H9 (cell line): Measurements from ENCODE around the gene RLF. TPM values are rescaled to one million over a fixed set of nuclear protein-coding genes. Genes with fewer than 3 reads are reported as not detected.

Source experiments
- DNase-seq: peaks from one replicate; pipeline ENCODE4 v3.0.0-alpha.2; 2017
- H2AFZ ChIP-seq: one replicate; pipeline ENCODE4 v1.6.1; 2013; ENCODE audit warnings: mild to moderate bottlenecking, low read length, control low read depth, moderate library complexity
- H2AK5ac ChIP-seq: 2 replicates; pipeline ENCODE4 v1.6.1; 2013; ENCODE audit warnings: low read length, control low read depth, mixed read lengths; ENCODE audit not compliant: insufficient read length
- H2BK120ac ChIP-seq: one replicate; pipeline ENCODE4 v1.6.1; 2013; ENCODE audit warnings: low read depth, mild to moderate bottlenecking, low read length, control low read depth, inconsistent platforms; ENCODE audit not compliant: poor library complexity, severe bottlenecking
- H2BK12ac ChIP-seq: 2 replicates; pipeline ENCODE4 v1.6.1; 2013; ENCODE audit warnings: low read length, control low read depth, mixed read lengths, low read depth; ENCODE audit not compliant: insufficient read length
- H2BK15ac ChIP-seq: 2 replicates; pipeline ENCODE4 v1.6.1; 2013; ENCODE audit warnings: low read depth, low read length, control low read depth
- H2BK20ac ChIP-seq: one replicate; pipeline ENCODE4 v1.6.1; 2013; ENCODE audit warnings: low read depth, mild to moderate bottlenecking, low read length, control low read depth, inconsistent platforms; ENCODE audit not compliant: poor library complexity, severe bottlenecking
- H2BK5ac ChIP-seq: 2 replicates; pipeline ENCODE4 v1.6.1; 2013; ENCODE audit warnings: low read length, control low read depth, mixed read lengths; ENCODE audit not compliant: insufficient read length
- H3K14ac ChIP-seq: 2 replicates; pipeline ENCODE4 v1.6.1; 2013; ENCODE audit warnings: low read length, control low read depth; ENCODE audit not compliant: insufficient read depth
- H3K18ac ChIP-seq: 2 replicates; pipeline ENCODE4 v1.6.1; 2013; ENCODE audit warnings: low read depth, mild to moderate bottlenecking, mixed read lengths, low read length, control low read depth; ENCODE audit not compliant: insufficient read length
- H3K23ac ChIP-seq: 2 replicates; pipeline ENCODE4 v1.6.1; 2013; ENCODE audit warnings: low read length, control low read depth, mixed read lengths, low read depth; ENCODE audit not compliant: insufficient read length
- H3K23me2 ChIP-seq: 2 replicates; pipeline ENCODE4 v1.6.1; 2013; ENCODE audit warnings: low read depth, mild to moderate bottlenecking, mixed read lengths, low read length, control low read depth; ENCODE audit not compliant: insufficient read length, poor library complexity, severe bottlenecking
- H3K27ac ChIP-seq: 2 replicates; pipeline ENCODE4 v1.5.1; 2013; ENCODE audit warnings: low read length, control low read depth, mixed read lengths, low read depth; ENCODE audit not compliant: insufficient read length
- H3K27me3 ChIP-seq: 2 replicates; pipeline ENCODE4 v1.6.1; 2013; ENCODE audit warnings: low read length, control low read depth, inconsistent platforms; ENCODE audit not compliant: insufficient read depth
- H3K4ac ChIP-seq: 2 replicates; pipeline ENCODE4 v1.6.1; 2013; ENCODE audit warnings: low read depth, mild to moderate bottlenecking, control low read depth, inconsistent platforms, low read length, moderate library complexity
- H3K4me1 ChIP-seq: 2 replicates; pipeline ENCODE4 v1.6.1; 2013; ENCODE audit warnings: low read length, control low read depth, inconsistent platforms; ENCODE audit not compliant: insufficient read depth
- H3K4me2 ChIP-seq: 2 replicates; pipeline ENCODE4 v1.6.1; 2013; ENCODE audit warnings: low read length, control low read depth, mixed read lengths; ENCODE audit not compliant: insufficient read length, insufficient read depth
- H3K56ac ChIP-seq: 2 replicates; pipeline ENCODE4 v1.6.1; 2013; ENCODE audit warnings: low read depth, mild to moderate bottlenecking, mixed read lengths, low read length, control low read depth; ENCODE audit not compliant: insufficient read length
- H3K79me1 ChIP-seq: 2 replicates; pipeline ENCODE4 v1.6.1; 2013; ENCODE audit warnings: low read depth, mild to moderate bottlenecking, moderate library complexity, low read length, control low read depth, inconsistent platforms; ENCODE audit not compliant: insufficient read depth, poor library complexity, severe bottlenecking
- H3K79me2 ChIP-seq: 2 replicates; pipeline ENCODE4 v1.6.1; 2013; ENCODE audit warnings: low read length, control low read depth, inconsistent platforms; ENCODE audit not compliant: insufficient read depth
- H3K9ac ChIP-seq: 2 replicates; pipeline ENCODE4 v1.6.1; 2013; ENCODE audit warnings: low read length, control low read depth, mixed read lengths; ENCODE audit not compliant: insufficient read length; ENCODE audit errors: extremely low read depth
- H3K9me3 ChIP-seq: one replicate; pipeline ENCODE4 v1.6.1; 2013; ENCODE audit warnings: low read depth, low read length, inconsistent platforms; ENCODE audit not compliant: control insufficient read depth
- H3T11ph ChIP-seq: one replicate; pipeline ENCODE4 v1.6.1; 2013; ENCODE audit warnings: mild to moderate bottlenecking, low read length, control low read depth, inconsistent platforms
- H4K20me1 ChIP-seq: one replicate; pipeline ENCODE4 v1.6.1; 2013; ENCODE audit not compliant: control insufficient read depth, insufficient read length, insufficient read depth
- H4K5ac ChIP-seq: 2 replicates; pipeline ENCODE4 v1.6.1; 2013; ENCODE audit warnings: low read depth, mild to moderate bottlenecking, mixed read lengths, low read length, control low read depth; ENCODE audit not compliant: insufficient read length
- H4K8ac ChIP-seq: replicated peaks from 2 replicates; pipeline ENCODE4 v1.6.1; 2013; ENCODE audit warnings: low read length, control low read depth, mixed read lengths, low read depth; ENCODE audit not compliant: insufficient read length
- H4K91ac ChIP-seq: 2 replicates; pipeline ENCODE4 v1.6.1; 2013; ENCODE audit warnings: low read depth, mild to moderate bottlenecking, moderate library complexity, mixed read lengths, low read length, control low read depth; ENCODE audit not compliant: insufficient read length
- H3K27ac Mint-ChIP-seq, 3 experiments: 2 replicates in 2 of 3; 3 replicates in 1 of 3; pipeline ENCODE4 v1.8.0; 2020 to 2021; ENCODE audit warnings: mixed read lengths in 3 of 3, mild to moderate bottlenecking in 1 of 3, moderate library complexity in 1 of 3
- H3K27me3 Mint-ChIP-seq: 2 replicates; pipeline ENCODE4 v1.8.0; 2021; ENCODE audit warnings: low read depth, mild to moderate bottlenecking, moderate library complexity, mixed read lengths
- H3K36me3 Mint-ChIP-seq, 3 experiments: 2 replicates in 2 of 3; 3 replicates in 1 of 3; pipeline ENCODE4 v1.8.0; 2020 to 2021; ENCODE audit warnings: low read depth in 3 of 3, mixed read lengths in 3 of 3; ENCODE audit not compliant: insufficient read depth in 1 of 3
- H3K4me1 Mint-ChIP-seq, 2 experiments: 2 replicates each; pipeline ENCODE4 v1.8.0; 2020; ENCODE audit warnings: mixed read lengths in 2 of 2
- H3K4me3 Mint-ChIP-seq, 2 experiments: 2 replicates in 1 of 2; 3 replicates in 1 of 2; pipeline ENCODE4 v1.8.0; 2020 to 2021; ENCODE audit warnings: mild to moderate bottlenecking in 2 of 2, mixed read lengths in 2 of 2, moderate library complexity in 1 of 2
- H3K9me3 Mint-ChIP-seq, 2 experiments: 2 replicates in 1 of 2; 3 replicates in 1 of 2; pipeline ENCODE4 v1.8.0; 2020; ENCODE audit warnings: mild to moderate bottlenecking in 2 of 2, mixed read lengths in 2 of 2, moderate library complexity in 1 of 2
- WGBS: extraction: QIAGEN DNeasy Blood & Tissue Kit; methylation state at CpG from one replicate; pipeline ENCODE4 v1.1.7; 2013; ENCODE audit warnings: missing lambda C conversion rate, low lambda C conversion rate, mixed read lengths; ENCODE audit not compliant: insufficient read length; ENCODE audit errors: extremely low coverage; 5-methylcytosine and 5-hydroxymethylcytosine counted together
- total RNA-seq: library from RNA; stranded (reverse); gene quantifications from 2 replicates; pipeline ENCODE4 v1.2.1, GENCODE V29; 2021
- TF ChIP-seq, protein P1 (sequence below): fragments of 200-600 bp; sonication (generic); conservative IDR thresholded peaks from 3 replicates; pipeline ENCODE4 v1.8.0; 2021; ENCODE audit warnings: antibody characterized with exemption, mild to moderate bottlenecking

RLF gene
- total RNA-seq, 1 experiment from 2014 or later: 19.2 TPM

DNA sequence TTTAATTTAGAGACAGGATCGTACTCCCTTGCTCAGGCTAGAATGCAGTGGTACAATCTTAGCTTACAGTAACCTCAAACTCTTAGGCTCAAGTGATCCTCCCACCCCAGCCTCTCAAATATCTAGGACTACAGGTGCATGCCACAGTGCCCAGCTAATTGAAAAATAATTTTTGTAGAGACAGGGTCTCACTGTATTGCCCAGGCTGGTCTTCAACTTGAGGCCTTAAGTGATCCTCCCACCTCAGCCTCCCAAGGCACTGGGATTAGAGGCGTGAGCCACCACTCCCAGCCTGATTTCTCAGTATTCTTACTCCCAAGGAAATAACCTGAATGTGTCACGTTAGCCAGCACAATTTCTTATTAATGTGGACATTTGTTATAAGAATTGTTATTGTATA is 9.8 kb downstream of the RLF start:
- no peaks in the 10 kb centered on the region for H3K9me3 Mint-ChIP-seq
- no CpG with 5 or more reads among the region's 3 CpGs for WGBS

More for the DNA sequence above, 9.8 kb downstream of the RLF start:
- peaks cover 0 to 1% (median 0%) of the 10 kb centered on the region in 3 experiments; a peak in 1 of 7 replicates for H3K36me3 Mint-ChIP-seq
- TF ChIP-seq, protein P1, sequence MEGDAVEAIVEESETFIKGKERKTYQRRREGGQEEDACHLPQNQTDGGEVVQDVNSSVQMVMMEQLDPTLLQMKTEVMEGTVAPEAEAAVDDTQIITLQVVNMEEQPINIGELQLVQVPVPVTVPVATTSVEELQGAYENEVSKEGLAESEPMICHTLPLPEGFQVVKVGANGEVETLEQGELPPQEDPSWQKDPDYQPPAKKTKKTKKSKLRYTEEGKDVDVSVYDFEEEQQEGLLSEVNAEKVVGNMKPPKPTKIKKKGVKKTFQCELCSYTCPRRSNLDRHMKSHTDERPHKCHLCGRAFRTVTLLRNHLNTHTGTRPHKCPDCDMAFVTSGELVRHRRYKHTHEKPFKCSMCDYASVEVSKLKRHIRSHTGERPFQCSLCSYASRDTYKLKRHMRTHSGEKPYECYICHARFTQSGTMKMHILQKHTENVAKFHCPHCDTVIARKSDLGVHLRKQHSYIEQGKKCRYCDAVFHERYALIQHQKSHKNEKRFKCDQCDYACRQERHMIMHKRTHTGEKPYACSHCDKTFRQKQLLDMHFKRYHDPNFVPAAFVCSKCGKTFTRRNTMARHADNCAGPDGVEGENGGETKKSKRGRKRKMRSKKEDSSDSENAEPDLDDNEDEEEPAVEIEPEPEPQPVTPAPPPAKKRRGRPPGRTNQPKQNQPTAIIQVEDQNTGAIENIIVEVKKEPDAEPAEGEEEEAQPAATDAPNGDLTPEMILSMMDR: no peak
- no peaks in the 10 kb centered on the region for H4K20me1 ChIP-seq
- no peak overlapping the region for H2BK120ac ChIP-seq
- no peak overlapping the region for H3K4me3 Mint-ChIP-seq
- H2BK20ac ChIP-seq: no peak overlapping the region
- no peak overlapping the region for H3K4me2 ChIP-seq
- H4K8ac ChIP-seq: no peak overlapping the region
- DNase-seq: no peak
- no peak overlapping the region for H4K91ac ChIP-seq
- peaks cover 37% of the 10 kb centered on the region; the same call in 1 of the 2 replicates for H3K79me2 ChIP-seq
- H3K56ac ChIP-seq: no peak overlapping the region
- no peak overlapping the region for H3K4ac ChIP-seq
- H3K27ac Mint-ChIP-seq: peak overlapping the region in 1 of 3 experiments; percentile 72; a peak in 1 of 7 replicates
- H3K4me1 Mint-ChIP-seq: no peaks in the 10 kb centered on the region
- H3K23me2 ChIP-seq: no peaks in the 10 kb centered on the region
- H4K5ac ChIP-seq: no peak overlapping the region
- H3K27me3 ChIP-seq: no peaks in the 10 kb centered on the region
- H2BK12ac ChIP-seq: no peak overlapping the region
- H3T11ph ChIP-seq: no peak overlapping the region
- H3K79me1 ChIP-seq: peaks cover 16% of the 10 kb centered on the region
- H3K27ac ChIP-seq: no peak overlapping the region
- H3K18ac ChIP-seq: no peak overlapping the region
- no peak overlapping the region for H3K23ac ChIP-seq
- H3K9me3 ChIP-seq: no peaks in the 10 kb centered on the region
- no peak overlapping the region for H3K9ac ChIP-seq
- no peaks in the 10 kb centered on the region for H3K4me1 ChIP-seq
- H3K27me3 Mint-ChIP-seq: no peaks in the 10 kb centered on the region
- no peak overlapping the region for H2BK15ac ChIP-seq
- H2BK5ac ChIP-seq: no peak overlapping the region
- no peak overlapping the region for H3K14ac ChIP-seq
- H2AFZ ChIP-seq: no peak overlapping the region
- no peak overlapping the region for H2AK5ac ChIP-seq
